NCI-H2081 (cell line): ENCODE measurements around the gene SLC47A1.
"Not testable (repeated sequence)": the region's sequence is repeated elsewhere in the genome, so short reads cannot be mapped to it uniquely, and the experiment has no call there.

Experiments used
- DNase-seq, 2 experiments: peaks; one replicate each; lab custom pipeline; 2025; lab: John Stamatoyannopoulos, UW

Gene SLC47A1

GRCh38 chr17:19523690-19524089 is 10.0 kb upstream of the SLC47A1 start:
- no peak for DNase-seq

DNA sequence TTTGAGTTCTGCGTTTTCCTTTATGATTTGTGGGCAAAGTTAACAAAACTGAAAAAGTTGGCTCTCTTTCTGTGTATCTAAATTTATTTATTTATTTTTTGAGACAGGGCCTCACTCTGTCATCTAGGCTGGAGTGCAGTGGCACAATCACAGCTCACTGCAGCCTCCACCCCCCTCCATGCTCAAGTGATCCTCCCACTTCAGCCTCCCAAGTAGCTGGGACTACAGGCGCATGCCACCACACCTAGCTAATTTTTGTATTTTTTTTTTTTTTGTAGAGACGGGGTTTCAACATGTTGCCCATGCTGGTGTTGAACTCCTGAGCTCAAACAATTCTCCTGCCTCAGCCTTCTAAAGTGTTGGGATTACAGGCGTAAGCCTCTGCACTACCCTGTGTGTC is 6.7 kb upstream of the SLC47A1 start:
- not testable (repeated sequence) for DNase-seq

GRCh38 chr17:19531780-19532501 is 1.7 kb upstream of the SLC47A1 start:
- no peak for DNase-seq

DNA sequence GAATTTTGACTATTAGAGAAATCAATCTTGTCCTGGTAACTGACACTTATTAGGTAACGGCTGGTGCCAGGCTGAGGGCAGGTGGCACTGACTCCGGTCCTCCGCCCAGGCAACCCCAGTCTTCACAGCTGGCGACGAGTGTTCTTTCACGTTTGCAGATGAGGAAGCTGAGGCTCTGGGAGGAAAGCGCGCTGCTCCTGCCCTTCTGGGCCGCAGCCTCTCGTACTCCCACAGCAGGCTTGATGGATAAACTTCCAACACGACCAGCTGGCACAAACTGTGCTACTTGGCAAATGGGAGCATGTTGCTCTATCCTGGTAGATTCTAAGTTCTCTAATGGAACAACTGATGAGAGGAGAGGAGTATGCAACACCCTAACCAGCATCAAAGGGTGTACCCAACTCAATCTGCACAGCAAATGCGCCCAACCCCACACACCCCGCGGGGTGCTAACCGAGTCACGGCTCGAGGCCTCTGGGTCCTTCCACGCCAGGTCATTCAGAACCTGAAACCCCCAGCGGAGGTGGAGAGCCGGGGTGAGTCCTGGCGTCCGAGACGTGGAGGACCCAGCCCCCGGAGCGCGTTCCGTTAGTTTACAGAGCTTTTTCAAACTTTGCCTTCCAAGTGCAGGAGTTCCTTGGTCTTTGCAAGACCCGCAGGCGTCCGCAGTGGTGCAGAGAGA is 477 bp upstream of the SLC47A1 start:
- DNase-seq, result no peak

DNA sequence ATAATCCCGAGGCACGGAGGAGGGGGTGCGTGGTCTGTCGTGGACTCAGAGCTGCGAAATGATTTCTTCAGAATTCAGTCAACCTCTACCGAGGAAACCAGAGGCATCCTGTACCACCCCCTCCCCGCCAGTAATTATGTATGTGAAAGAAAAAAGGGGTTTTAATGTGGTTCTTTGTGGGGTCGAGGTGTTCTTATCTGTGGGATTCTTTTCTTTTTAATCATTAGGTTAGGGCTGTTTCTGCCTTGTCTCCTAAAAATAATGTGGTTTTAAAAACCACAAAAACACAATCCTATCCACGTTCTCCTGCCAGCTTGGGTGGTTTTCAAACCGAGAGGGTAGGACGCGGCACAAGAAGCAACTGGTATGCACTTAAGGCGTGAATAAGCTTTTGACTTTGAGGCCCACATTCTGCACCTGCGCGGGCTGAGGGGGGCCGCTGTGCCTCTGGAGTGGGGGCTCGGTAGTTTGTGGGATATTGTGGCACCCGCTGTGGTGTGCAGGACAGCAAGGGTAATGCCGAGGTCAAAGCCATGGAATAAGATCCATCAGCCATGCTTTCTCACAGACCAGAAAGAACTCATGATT is 1.0 kb downstream of the SLC47A1 start:
- DNase-seq, result no peak

- DNase-seq, result no peak
Measured at GRCh38 chr17:19537111-19537510, 3.5 kb downstream of the SLC47A1 start.

- DNase-seq, result no peak
Measured at GRCh38 chr17:19538095-19539039, 4.7 kb downstream of the SLC47A1 start.

- no peak for DNase-seq
Measured at GRCh38 chr17:19539040-19539399, 5.4 kb downstream of the SLC47A1 start.

- DNase-seq, result no peak
Measured at GRCh38 chr17:19539841-19540311, 6.2 kb downstream of the SLC47A1 start.

DNA sequence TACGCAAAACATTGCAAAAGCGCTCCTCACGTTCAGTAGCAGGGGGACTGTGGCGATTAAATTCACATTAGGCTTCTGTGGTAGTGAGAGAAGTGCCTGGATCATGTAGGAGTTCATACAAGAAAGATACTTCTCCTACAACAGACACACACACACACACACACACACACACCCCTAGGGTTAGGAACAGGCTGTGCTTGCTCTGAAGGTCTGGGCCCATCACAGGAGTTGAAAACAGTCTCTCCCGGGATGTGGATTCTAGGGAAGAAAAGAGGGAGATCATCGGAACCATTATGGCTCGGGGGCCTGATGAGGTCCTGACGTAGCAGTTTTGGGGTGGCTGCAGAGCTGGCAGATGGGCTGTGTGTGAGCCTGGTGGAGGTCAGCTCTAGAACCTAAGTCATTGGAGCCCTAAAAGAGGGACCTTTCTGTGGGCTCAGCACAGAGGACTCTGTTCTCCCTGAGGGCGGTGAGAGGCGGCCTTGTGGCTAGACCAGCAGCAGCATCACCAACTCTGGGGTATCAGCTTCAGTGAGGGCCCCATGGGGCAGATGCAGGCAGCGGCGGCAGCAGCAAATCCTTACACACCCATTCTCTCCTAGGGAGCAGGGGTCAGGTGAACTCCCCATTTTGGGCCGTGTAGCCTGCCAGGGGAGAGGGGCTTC is 7.2 kb downstream of the SLC47A1 start:
- DNase-seq, result no peak

GRCh38 chr17:19541445-19541844 is 7.8 kb downstream of the SLC47A1 start:
- DNase-seq, result no peak

DNA sequence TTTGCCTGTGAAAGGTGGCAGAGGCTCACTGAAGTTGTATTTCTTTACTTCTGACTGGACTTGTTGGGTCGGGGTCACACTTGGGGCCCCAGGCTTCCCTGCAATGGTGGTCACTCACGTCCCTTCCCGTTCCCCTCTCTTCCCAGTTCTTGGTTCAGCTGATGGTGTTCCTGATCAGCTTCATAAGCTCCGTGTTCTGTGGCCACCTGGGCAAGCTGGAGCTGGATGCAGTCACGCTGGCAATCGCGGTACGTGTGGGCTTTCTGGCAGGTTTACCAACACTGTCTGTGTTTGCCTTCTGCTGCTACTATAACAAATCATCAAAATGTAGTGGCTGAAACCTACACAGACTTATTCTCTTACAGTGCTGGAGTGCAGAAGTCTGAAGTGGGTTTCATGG is 8.6 kb downstream of the SLC47A1 start:
- DNase-seq, result no peak

DNA sequence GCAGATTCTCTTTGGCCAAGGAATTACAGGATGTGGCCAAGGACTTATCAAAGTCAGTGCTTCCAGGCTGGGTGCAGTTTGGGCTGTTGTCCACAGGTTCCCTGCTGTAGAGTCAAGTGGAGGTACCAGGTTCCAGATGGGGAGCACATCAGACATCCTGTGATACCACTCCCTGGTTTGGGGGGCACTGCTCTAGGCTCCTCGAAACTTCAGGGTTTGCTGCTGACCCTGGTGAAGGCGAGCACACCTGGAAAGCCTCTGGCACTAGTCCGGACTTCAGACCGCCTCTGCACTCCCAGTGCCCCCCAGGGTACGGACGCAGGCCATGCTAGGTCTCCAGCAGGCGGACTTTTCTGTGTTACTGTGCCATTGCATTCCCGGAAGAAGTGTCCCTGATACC is 10.7 kb downstream of the SLC47A1 start:
- no peak for DNase-seq

DNA sequence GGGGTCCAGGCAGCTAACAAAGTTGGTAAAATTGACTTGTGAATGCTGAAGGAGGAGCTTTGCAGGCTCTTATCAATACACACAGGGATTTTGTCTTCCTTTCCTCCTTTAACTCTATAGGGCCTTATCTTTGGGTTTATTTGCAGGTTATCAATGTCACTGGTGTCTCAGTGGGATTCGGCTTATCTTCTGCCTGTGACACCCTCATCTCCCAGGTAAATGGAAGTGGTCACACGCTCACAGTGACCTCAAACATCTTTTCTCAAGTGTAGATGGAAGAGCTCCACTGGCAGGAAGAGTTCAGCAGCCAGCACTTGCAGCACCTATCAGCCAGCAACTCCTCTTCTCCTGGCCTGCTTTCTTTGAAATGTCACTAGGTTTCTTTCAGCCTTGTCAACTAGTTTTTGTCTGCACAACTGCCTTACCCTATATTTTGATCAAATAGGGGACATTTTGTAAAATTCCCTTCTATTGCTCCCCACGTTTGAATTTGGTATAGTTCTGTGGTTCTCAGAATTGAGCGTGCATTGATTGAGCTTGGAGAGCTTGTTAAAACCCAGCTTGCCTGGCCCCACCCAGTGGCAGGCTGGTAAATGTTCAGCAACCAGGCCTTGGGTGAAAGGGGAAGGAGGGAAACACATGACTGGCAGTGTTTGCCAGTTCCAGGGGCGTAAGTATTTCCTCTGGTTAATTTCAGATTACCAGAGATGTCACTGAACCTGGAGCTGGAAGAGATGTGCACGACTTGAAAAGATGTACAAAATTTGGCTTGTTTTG is 12.8 kb downstream of the SLC47A1 start:
- no peak for DNase-seq

GRCh38 chr17:19549746-19550623 is 16.3 kb downstream of the SLC47A1 start:
- no peak for DNase-seq

DNA sequence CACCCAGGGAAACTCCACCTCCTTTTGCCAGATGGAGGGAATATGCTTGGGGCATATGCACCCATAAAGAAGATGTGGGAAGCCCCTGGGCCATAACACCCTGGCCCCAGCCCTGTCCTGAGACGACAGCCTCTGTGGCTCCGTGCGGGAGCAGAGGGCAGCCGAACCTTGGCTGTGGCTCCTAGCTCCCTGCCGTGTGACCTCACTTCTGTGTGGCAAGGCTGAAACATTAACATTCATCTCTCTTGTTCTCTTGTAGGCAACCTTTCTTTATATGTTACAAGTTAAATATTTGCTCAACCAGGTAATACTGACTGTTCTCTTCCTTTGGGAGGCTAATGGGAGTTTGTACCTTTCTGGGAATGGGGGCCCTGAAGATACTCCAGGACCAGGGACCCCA is 17.5 kb downstream of the SLC47A1 start:
- no peak for DNase-seq

- no peak for DNase-seq
Measured at GRCh38 chr17:19551591-19552148, 18.0 kb downstream of the SLC47A1 start.

- no peak for DNase-seq
Measured at GRCh38 chr17:19553036-19553435, 19.4 kb downstream of the SLC47A1 start.

GRCh38 chr17:19554393-19554792 is 20.7 kb downstream of the SLC47A1 start:
- DNase-seq, result no peak

- no peak for DNase-seq
Measured at GRCh38 chr17:19555746-19556145, 22.1 kb downstream of the SLC47A1 start.
